ENCODE measurements around the gene IRF3. TPM values are rescaled to one million over a fixed set of nuclear protein-coding genes. Genes with fewer than 3 reads are reported as not detected.

Gene IRF3
- total and polyA plus RNA-seq, 2 donors (not counting 1 experiment from before 2014, with no cell fraction given), result 233 to 262 TPM

DNA sequence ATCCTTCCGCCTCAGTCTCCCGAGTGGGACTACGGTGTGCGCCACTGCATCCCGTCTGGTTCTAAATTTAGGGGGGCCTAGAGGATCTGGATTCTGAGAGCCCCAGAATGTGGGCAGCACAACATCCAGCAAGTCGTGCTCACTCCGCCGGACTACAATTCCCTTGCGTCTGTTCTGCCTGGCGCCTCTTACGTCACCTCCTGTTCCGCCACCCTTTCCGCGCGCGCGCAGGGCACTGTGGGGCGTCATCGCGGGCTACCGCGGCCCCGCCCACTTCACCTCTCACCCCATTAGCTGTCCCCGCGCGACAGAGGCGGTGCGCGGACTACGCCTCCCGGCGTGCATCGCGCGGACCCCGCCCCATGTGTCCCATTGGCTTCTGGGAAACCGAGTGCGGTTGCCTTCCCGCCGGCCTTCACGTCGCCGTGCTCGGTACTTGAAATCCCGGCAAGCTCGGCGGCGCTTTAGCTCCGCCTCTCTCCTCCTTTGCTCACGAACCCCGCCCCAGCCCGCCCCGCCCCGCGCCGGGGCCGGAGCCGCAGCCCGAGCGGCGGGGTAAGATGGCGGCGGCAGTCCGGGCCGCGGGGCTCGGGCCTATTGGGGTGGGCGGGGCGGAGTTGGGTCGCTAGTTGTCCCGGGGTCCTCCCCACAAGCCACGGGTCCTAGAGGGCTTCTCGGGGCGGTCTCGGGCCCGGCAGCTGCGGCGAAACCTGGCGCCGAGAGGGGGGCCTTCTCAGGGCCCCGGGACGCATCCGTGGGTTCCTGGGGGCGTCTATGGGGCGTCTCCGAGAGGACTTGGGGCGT lies 23.8 kb downstream of the IRF3 start, which contains the start of gene SCAF1:
Gene SCAF1, plus strand, starts transcription at position 522 of the 804 bp plus-strand sequence. CDS start 2,818 bp downstream, outside the sequence.
- H3K27ac Mint-ChIP-seq, result peak within 1 kb of the TSS; percentile 95
- H3K4me1 Mint-ChIP-seq, result peaks cover 53% of the 10 kb centered on the region
- no peaks in the 10 kb centered on the region for H3K27me3 Mint-ChIP-seq
- no peaks in the 10 kb centered on the region for H3K9me3 Mint-ChIP-seq (ENCODE audit: insufficient read depth)
- Histone ChIP-seq H3K27me3 (replicated peaks in 1 of 4; ENCODE audit: control extremely low read depth in 1 of 4, control insufficient read depth in 3 of 4, insufficient read depth in 4 of 4, low read length in 3 of 4) (no peaks in the 10 kb centered on the region), H3K79me2 (ENCODE audit: control insufficient read depth, insufficient read depth, low read length) (peaks cover 60% of the 10 kb centered on the region), H4K20me1 (ENCODE audit: control insufficient read depth, insufficient read depth, low read length, poor library complexity, severe bottlenecking) (peaks cover 23% of the 10 kb centered on the region), H3K36me3 (replicated peaks in 1 of 2; ENCODE audit: control extremely low read depth in 1 of 2, control insufficient read depth in 1 of 2, extremely low read depth in 1 of 2, insufficient read depth in 2 of 2, low read length in 1 of 2) (peaks cover 0 to 20% of the 10 kb centered on the region in 2 experiments), H3K4me1 (ENCODE audit: control insufficient read depth in 2 of 2, insufficient read depth in 2 of 2, low read length in 2 of 2) (peaks cover 37 to 55% of the 10 kb centered on the region in 2 donors), H3K27ac (ENCODE audit: low read length in 2 of 2) (peak within 1 kb of the TSS; percentile 91 to 96), H2AFZ (ENCODE audit: insufficient read depth, low read depth, low read length, poor library complexity, severe bottlenecking) (peak within 1 kb of the TSS; percentile 81), H3K4me3 (ENCODE audit: control extremely low read depth in 1 of 5, extremely low read depth in 1 of 5, insufficient read depth in 1 of 5, low read depth in 2 of 5, low read length in 4 of 5) (peak within 1 kb of the TSS; percentile 64 to 97 (median 90)), H3K9ac (ENCODE audit: low read length) (peak within 1 kb of the TSS; percentile 87), H3K4me2 (replicated peaks; ENCODE audit: low read depth, low read length, poor library complexity, severe bottlenecking) (peak within 1 kb of the TSS; percentile 98), H3K9me3 (ENCODE audit: control extremely low read depth in 1 of 3, control insufficient read depth in 2 of 3, insufficient read depth in 1 of 3, low read length in 2 of 3) (no peaks in the 10 kb centered on the region)
- intact Hi-C loops (cut with micrococcal nuclease), result loop anchor here (1.0 to 2.0 kb wide), 6 partner anchors 146 to 1277 kb away; partner anchors contain the start of genes AKT1S1, ALDH16A1, PNKP and RPS11
- H3K4me3 Mint-ChIP-seq, result peak within 1 kb of the TSS; percentile 96
- WGBS (ENCODE audit: insufficient coverage), result under 1% methylated on average over 86 of the region's 87 CpGs
- ATAC-seq (ENCODE audit: low read depth) (peak; percentile 63), DNase-seq (peak; percentile 100)
- no peak for TF ChIP-seq CTCF (IDR thresholded peaks at IDR 0.05)
- no peak for TF ChIP-seq EZH2 (IDR thresholded peaks at IDR 0.05; ENCODE audit: borderline replicate concordance, insufficient read depth, low read depth, low read length, poor library complexity, severe bottlenecking)
- ChIA-PET POLR2A (interaction anchor here (0.5 to 3.4 kb wide), 13 partner anchors 22 to 288 kb away, joined by 3 to 53 read pairs (median 5); partner anchors contain the start of genes ATF5, NOSIP, NUP62 and PRMT1), CTCF (interaction anchor here (0.9 to 2.3 kb wide), 4 partner anchors 23 to 71 kb away, joined by 3 to 9 read pairs (median 6); partner anchors contain the start of gene IRF3)
